HFF-Myc (cell line): ENCODE measurements around the gene GYS1.

Experiments
- DNase-seq: peaks from one replicate; pipeline ENCODE4 v3.0.0-alpha.2; 2011; ENCODE audit warnings: low read depth; ENCODE audit errors: extremely low read depth
- H3K4me3 ChIP-seq: replicated peaks from 2 replicates; pipeline ENCODE4 v1.5.1; 2011; ENCODE audit warnings: low read depth, mild to moderate bottlenecking, control low read depth, low read length
- TF ChIP-seq, protein P1 (sequence below): IDR thresholded peaks from 2 replicates; pipeline ENCODE4 v1.5.1; 2012; ENCODE audit warnings: mild to moderate bottlenecking, low read depth, low read length, control low read depth; ENCODE audit errors: missing control alignments

The GYS1 gene

DNA sequence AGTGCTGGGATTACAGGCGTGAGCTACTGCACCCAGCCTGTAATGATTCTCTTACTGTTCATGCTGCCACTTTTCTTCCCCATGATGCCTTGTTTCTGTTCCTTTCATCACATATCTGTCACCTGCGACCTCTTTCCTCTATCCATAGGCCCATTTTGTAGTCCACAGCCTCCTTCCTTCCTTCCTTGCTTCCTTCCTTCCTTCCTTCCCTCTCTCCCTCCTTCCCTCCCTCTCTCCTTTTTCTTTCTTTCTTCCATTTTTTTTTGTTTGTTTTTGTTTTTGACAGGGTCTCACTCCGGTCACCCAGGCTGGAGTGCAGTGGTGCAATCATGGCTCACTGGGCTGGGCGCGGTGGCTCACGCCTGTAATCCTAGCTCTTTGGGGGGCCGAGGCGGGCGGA is 4.2 kb downstream of the GYS1 start:
- TF ChIP-seq, protein P1, sequence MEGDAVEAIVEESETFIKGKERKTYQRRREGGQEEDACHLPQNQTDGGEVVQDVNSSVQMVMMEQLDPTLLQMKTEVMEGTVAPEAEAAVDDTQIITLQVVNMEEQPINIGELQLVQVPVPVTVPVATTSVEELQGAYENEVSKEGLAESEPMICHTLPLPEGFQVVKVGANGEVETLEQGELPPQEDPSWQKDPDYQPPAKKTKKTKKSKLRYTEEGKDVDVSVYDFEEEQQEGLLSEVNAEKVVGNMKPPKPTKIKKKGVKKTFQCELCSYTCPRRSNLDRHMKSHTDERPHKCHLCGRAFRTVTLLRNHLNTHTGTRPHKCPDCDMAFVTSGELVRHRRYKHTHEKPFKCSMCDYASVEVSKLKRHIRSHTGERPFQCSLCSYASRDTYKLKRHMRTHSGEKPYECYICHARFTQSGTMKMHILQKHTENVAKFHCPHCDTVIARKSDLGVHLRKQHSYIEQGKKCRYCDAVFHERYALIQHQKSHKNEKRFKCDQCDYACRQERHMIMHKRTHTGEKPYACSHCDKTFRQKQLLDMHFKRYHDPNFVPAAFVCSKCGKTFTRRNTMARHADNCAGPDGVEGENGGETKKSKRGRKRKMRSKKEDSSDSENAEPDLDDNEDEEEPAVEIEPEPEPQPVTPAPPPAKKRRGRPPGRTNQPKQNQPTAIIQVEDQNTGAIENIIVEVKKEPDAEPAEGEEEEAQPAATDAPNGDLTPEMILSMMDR = no peak
- no peak for DNase-seq
- no peak overlapping the region for H3K4me3 ChIP-seq

DNA sequence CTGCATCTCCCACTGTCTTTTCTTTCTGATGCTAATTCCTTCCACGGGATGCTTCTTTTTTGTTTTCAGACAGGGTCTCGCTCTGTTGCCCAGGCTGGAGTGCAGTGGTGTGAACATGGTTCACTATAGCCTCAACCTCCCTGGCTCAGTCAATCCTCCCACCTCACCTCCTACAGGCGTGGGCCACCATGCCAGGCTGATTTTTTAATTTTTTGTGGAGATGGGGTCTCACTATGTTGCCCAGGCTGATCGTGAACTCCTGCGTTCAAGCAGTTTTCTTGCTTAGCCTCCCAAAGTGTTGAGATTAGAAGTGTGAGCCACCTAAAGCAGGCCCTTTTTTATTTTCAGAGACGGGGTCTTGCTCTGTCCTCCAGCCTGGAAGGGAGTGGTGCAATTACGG is 4.8 kb downstream of the GYS1 start:
- no peak overlapping the region for H3K4me3 ChIP-seq
- TF ChIP-seq, protein P1 = no peak
- no peak for DNase-seq

DNA sequence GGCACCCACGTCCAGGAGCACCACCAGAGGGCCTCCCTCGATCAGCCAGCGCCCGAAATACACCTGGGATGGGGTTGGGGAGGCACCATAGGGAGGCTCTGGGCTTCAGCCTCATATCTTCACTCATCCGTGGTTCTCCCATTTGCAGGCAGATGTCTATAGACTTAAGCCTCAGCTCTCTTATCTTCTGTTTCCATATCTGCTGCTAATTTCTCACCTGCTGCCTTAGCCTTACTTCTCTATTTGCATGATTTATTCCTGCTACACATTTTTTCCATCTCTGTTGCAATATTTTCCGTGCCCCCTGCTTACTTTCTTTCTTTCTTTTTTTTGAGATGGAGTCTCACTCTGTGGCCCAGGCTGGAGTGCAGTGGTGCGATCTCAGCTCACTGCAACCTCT is 5.8 kb downstream of the GYS1 start:
- TF ChIP-seq, protein P1 = no peak
- no peak for DNase-seq
- H3K4me3 ChIP-seq = no peak overlapping the region

DNA sequence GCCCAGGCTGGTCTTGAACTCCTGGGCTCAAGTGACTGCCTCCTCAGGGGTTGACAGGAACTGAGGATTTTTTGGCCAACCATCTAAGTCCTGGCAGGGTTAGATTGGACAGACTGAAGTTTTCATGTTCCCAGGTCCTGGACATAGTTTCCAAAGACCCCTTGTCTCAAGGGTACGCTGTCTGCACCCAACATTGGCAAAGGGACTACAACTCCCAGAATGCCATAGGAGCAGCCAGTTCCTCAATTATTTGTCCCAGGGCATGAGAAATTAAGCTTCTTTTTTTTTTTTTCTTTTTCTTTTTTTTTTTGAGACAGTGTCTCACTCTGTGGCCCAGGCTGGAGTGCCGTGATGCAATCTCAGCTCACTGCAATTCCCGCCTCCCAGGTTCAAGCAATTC is 6.9 kb downstream of the GYS1 start:
- TF ChIP-seq, protein P1 = no peak
- no peak overlapping the region for H3K4me3 ChIP-seq
- no peak for DNase-seq

DNA sequence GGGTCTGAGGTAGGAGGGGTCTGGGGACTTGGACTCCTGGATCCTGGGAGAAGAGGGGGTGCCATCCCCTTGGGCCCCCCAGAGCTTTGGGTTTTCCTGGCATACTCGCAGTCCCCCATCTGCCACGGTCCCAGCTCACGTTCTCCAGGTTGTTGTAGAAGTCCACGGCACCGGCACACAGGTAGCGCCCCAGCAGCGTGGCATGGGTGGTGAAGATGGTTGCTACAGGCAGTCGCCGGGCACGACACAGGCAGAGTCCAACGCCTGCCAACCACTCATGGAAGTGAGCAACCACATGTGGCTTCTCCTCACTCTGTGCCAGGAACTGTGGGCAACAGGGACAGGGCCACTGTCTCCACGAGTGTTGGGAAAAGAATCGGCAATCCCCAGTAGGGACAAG is 7.4 kb downstream of the GYS1 start:
- no peak for DNase-seq
- TF ChIP-seq, protein P1 = no peak
- no peak overlapping the region for H3K4me3 ChIP-seq

DNA sequence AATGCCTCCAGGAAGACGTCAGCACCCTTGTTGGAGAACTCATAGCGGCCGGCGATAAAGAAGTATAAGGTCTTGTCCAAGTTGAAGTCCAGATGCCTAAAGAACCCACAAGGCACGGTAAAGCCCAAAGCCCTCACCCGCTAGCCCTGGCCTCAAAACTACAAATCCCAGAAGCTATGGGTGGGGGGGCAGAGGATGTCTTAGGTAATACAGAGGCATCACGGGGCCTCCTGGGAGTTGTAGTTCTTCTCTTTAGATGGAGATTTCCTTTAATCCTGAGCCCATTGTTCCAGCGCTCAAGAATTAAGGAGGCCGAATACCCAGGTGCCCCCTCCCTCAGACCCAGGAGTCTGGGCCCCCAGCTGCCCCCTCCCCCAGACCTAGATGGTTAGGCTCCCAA is 10.8 kb downstream of the GYS1 start:
- no peak for DNase-seq
- TF ChIP-seq, protein P1 = no peak
- H3K4me3 ChIP-seq = no peak overlapping the region

DNA sequence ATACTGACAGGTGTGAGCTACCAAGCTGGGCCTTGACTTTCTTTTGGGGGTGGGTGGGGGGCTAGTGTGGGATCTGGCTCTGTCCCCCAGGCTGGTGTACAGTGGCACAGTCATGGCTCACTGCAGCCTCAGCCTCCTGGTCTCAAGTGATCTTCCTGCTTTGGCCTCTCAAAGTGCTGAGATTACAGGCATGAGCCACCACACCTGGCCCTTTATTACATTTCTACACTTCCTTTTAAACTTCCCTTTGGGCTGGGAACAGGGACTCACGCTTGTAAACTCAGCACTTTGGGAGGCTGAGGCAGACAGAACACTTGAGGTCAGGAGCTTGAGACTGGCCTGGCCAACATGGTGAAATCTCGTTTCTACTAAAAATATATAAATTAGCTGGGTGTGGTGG is 16.0 kb downstream of the GYS1 start:
- TF ChIP-seq, protein P1 = no peak
- DNase-seq = no peak
- H3K4me3 ChIP-seq = no peak overlapping the region
